OCI-LY1 (cell line): ENCODE data around the gene DLGAP4.

ENCODE experiments used
- CTCF ChIP-seq: fragments of 200-600 bp; sonication (generic), shearing (Covaris generic); IDR thresholded peaks from 2 replicates; pipeline ENCODE4 v1.5.1; 2017; ENCODE audit warnings: mild to moderate bottlenecking, antibody characterized with exemption, low read length, moderate library complexity, mixed read lengths
- EZH2 ChIP-seq: fragments of 200-600 bp; sonication (generic), shearing (Covaris generic); IDR thresholded peaks from 2 replicates; pipeline ENCODE4 v1.8.0; 2017; ENCODE audit warnings: borderline replicate concordance, mixed run types, mild to moderate bottlenecking, antibody characterized with exemption, low read length, moderate library complexity, mixed read lengths

GRCh38 chr20:36377348-36378326, 71.5 kb downstream of the DLGAP4 start:
- TF ChIP-seq CTCF (no peak), EZH2 (no peak)
